Measurements from ENCODE around the gene DMRT3.

DNA sequence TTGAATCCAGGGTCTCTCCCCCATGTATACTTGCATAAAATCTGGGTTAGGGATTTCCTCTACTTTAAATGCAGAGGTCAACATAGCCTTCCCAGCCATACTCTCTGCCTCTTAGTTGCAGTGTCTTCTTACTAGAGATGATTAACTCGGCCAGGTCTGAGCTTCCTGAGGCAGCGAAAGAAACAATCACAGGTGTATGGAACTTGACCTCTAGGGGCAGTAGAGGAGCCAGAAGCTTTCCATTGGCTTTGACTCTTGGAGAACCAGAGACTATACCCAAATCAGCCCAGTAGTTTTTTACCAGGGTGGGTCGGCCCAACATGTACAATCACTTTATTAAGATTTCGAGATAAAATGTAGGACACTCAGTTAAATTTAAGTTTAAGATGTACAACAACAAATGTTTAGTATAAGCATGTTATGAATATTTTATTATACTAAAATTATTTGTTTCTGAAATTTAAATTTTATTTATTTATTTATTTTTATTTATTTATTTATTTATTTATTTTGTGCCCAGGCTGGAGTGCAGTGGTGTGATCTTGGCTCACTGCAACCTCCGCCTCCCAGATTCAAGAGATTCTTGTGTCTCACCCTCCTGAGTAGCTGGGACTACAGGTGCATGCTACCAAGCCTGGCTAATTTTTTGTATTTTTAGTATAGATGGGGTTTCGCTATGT lies 48.0 kb upstream of the DMRT3 start:
- TF ChIP-seq, protein P1, sequence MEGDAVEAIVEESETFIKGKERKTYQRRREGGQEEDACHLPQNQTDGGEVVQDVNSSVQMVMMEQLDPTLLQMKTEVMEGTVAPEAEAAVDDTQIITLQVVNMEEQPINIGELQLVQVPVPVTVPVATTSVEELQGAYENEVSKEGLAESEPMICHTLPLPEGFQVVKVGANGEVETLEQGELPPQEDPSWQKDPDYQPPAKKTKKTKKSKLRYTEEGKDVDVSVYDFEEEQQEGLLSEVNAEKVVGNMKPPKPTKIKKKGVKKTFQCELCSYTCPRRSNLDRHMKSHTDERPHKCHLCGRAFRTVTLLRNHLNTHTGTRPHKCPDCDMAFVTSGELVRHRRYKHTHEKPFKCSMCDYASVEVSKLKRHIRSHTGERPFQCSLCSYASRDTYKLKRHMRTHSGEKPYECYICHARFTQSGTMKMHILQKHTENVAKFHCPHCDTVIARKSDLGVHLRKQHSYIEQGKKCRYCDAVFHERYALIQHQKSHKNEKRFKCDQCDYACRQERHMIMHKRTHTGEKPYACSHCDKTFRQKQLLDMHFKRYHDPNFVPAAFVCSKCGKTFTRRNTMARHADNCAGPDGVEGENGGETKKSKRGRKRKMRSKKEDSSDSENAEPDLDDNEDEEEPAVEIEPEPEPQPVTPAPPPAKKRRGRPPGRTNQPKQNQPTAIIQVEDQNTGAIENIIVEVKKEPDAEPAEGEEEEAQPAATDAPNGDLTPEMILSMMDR (IDR thresholded peaks at IDR 0.05) = peak in 2 of 6 experiments; percentile 13 to 37
- no peak for TF ChIP-seq POLR2A (IDR thresholded peaks at IDR 0.05)

Data from thyroid gland (tissue), 4 donors.